GM21423 (cell line): ENCODE measurements around the gene RSRC1.
"Not testable (repeated sequence)": the region's sequence is repeated elsewhere in the genome, so short reads cannot be mapped to it uniquely, and the experiment has no call there.

Experiments used
- ATAC-seq: cut with Tn5 transposase; IDR thresholded peaks from one replicate; pipeline ENCODE4 v1.9.1; 2021; ENCODE audit warnings: mild to moderate bottlenecking, moderate library complexity; ENCODE audit not compliant: unreplicated experiment

RSRC1 gene

DNA sequence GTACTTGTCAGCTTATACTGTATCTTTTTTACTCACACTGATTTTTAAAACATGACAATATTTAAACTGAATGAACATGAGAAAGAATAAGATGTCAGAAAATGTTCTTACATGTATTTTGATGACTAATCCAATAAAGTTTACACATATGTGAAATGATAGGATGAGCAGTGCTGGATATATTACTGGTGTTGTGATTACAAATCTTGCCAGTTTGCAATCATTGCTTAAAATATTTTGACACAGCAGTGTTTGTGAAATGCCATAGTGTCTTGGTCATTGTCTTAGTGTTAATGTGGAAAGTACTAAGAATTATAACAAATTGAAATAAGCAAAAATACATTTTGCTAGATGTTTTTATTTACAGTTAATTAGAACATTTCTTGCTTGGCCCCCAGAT, 342.4 kb downstream of the RSRC1 start:
- ATAC-seq: no peak

DNA sequence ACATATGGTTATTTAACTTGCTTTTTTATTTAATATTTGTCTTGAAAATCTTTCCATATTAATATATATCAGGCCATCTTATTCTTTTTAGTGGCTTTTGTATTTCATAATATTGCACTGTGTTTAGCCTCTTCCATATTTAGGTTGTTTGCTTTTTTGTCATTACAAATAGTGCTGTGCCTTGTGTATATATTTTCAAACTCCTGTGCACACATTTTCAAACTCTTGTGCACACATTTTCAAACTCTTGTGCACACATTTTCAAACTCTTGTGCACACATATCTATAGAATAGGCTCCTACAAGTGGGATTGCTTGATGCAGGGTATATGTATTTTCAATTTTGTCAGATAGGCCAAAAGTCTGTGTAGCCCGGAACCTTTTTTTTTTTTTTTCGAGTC, 343.1 kb downstream of the RSRC1 start:
- ATAC-seq: no peak

DNA sequence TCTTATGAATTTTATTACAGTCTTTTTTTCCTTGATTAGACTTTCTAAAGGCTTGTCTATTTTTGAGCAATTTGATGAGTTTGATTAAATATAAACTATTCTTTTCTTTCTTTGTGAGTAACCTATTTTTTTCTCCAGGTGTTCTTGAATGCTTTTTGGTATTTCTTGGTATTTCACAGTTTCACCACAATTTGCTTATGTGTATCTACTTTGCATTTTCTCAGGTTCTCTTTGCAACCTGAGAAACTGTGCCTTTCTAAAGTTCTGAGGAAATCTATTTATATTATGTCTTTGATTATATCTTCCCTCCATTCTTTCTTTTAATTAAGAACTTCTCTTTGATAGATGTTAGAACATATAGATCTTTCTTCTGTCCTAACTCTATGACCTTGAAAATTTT, 344.0 kb downstream of the RSRC1 start:
- ATAC-seq: peak; percentile 54

DNA sequence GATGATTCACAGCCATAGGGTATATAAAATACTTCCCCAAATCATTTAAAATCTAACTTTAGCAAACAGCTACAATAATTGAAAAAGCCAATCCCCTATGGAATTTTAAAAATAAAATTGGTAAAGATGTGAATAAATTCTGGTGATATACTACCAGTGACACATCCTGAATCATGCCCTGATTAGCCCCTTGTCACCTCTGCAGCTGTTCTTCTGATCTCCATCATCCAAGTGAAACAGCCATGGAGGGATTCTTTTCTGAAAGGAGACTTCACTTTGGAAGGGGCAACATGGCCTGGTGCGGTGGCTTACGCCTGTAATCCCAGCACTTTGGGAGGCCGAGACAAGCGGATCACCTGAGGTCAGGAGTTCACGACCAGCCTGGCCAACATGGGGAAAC, 345.5 kb downstream of the RSRC1 start:
- no peak for ATAC-seq

DNA sequence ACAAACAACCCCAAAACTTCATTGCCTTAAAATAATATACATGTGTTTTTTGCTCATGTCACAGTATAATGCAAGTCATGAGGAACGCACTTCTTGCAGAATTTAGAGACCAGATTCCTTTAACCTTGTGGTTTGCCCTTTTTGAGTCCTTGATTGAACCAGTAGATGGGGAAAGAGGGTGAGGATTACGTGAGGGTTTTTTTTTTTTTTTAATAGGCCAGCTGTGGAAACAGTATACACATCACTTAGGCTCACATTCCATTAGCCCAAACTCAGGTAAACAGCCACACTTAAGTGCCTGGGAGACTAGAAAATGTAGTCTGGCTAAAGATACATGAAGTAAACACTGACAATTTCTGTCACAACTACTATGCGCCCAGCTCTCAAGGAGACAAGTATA, 346.2 kb downstream of the RSRC1 start:
- ATAC-seq: no peak

DNA sequence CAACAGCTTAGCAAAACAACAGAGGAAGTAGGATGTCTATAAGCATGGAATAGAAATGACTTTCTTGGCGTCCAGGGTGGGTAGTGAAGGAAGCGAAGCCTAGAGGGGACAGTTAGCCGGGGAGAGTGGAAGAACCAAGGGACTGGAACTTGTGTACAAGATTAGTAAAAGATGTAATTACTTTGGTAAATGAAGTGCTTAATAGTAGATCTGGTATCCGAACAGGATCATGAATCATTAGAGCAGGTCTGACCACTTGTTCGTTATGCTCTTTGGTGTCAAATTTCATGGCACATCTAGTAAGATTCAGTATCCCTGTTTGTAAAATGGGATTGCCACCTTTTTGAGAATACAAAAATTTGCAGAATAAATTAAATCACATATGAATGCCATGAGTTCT, 348.6 kb downstream of the RSRC1 start:
- ATAC-seq: no peak

DNA sequence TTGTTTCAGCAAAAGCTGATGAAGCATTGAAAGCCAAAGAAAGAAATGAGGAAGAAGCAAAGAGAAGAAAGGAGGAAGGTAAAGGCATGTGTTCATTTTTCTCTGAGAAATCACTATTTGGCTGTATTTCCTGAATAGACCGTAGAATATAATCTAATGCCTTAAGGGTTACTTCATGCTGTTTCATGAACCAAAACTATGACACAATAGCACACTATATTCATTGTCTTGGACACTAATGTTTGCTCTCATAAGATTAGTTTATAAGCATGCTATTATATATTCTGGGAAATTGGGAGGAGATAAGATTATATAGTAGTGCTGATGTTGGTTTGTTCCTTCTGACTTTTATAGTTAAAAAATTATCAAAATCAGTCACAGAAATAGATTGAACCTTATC, 351.0 kb downstream of the RSRC1 start:
- no peak for ATAC-seq

DNA sequence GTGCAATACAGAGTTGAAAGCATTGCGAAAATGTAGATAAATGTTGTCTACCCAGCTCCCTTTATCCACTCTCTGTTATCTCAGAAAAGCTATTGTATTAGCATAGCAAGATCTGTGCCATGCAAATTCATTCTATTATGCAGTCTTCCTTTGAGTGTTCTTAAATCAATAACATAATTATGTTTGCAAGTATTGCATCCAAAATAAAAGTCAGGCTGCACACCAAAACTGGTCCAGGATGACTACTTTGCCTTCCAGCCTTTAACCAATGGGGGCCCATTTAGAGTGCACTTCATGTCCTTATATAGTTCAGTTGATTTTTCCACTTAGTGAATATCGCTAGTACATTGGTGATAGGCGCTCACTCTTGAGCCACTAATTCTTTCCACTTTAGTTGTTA, 353.7 kb downstream of the RSRC1 start:
- no peak for ATAC-seq

DNA sequence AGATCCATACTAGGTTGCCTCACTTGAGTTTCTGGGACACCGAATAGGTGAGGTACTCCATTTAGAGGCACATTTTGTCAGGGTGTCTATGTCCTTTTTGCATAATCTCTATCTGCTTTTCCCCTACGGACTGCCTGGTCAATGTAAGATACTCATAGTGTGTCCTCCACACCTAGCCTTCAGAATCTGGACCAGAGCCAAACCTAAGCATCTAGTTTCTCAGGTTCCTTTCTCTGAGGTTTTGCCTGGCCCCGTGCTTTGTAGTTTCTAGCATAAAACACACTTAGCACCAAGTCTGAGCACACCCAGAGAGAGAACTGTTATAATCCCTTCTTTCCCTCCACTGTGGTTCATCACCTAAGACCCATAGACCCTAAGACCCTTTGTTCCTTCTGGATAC, 355.2 kb downstream of the RSRC1 start:
- peak; percentile 74 for ATAC-seq

DNA sequence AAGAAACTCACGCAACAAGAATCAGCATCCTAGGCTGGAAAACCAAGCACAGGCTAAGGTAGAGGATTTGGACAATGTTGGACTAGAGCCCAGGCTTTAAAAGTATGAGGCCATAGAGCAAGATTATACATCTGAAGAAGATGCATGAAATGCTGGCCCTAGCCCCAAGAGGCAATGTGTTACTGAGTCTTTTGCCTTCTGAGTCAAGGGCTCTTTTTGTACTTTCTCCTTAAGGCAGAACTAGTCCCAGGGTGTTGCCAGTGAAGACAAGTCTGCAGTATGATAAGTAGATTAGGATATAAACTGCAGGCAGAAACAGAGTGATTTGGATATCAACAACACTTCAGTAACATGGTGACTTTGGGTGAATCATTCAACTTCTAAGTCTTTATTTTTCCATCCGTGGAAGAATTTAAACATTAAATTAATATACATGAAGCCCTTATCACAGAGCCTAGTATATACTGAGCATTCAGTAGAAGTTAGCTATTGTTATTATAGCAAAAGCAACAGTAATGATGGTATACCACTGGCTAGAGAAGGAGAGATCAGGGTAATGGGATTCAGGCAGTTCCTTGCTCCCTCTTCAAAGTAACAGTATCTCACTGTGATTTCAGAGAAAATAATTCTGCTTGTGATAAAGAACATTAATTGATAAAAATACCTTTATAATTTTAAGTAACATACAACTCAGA, 361.2 kb downstream of the RSRC1 start:
- ATAC-seq: no peak

DNA sequence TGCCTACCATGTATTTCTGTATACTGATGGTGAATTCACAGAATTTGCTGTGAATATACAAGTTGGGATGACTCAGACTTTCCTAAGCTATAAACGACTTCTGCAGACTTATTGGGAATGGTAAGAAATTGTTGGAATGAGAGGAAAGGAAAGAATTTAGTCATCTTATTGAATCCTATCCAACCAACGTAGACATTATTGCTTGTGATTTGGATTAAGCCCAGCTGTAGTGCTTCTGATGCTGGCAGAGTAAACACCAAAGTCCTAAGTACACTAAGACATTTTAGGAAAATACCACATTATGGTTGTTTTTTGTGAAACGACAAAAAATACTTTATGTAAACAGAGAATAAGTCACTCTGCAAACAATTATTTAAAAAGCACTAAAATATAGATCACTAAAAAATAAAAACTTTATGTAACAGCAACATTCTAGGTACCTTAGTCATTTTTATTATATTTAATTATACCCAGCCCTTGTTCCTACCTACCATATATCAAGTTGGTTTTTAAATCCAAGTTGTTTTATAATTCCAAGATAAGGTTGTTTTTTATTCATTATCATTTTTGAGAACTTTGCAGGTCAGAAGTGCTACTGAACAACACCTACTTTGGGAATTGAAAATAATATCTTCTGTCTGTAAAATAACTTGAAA, 361.9 kb downstream of the RSRC1 start:
- ATAC-seq: no peak

DNA sequence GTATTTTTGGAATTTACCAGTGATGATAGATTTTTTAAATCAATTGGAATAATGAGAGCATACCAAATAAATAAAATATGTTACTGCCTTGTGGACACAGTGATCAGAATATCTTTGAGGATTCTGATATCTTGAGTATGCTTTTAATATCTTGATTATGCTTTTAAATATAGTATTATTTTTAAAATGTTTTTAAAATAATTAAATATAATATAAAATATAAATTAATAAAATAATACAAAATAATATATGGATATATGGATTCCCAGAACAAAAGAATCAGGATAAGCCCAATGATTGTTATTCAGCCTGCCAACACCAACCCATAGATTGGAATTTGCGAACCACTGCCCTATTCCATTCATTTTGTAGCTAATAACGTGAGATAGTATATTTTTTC, 369.2 kb downstream of the RSRC1 start:
- no peak for ATAC-seq

DNA sequence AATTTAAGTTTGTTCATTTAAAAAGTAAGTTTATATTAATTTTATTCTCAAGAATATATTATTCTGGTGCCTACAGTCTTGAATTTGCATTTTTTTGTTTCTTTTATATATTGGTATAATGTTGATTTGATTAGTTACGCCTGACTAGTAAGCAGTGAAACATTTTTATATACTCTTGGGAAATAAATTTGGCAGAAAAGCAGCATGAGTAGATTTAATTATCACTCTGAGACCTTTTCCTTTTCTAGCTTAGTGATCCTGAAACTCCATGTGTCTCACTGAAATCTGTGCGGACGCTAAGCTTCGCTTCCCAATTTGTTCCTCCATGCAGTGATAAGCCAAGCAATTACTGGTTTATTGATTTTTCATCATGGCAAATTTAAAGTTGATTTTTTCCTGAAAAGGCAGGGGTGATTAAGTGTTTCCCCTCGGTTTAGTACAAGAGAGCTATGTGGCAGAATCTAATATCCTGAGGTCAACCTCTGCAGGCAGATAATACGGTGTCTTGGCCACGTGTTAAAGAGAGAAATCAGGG, 373.9 kb downstream of the RSRC1 start:
- no peak for ATAC-seq

DNA sequence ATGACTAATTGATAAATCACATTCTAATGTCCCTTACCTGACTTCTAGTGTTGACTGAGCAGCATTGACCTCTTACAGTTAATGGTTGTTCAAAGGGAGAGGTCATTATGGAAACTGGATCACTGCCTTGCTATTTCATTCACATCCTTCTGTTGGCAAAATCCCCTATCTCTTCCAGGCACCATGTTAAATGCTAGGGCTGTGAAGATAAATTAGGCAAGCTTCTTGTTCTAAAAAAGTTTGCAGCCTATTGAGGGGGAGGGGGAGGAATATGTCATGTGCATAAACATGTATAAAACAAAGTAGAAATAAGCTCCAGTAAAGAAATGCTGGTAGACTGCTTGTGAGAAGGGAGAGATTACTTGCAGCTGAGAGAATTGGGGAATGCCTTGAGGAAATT, 376.3 kb downstream of the RSRC1 start:
- no peak for ATAC-seq

DNA sequence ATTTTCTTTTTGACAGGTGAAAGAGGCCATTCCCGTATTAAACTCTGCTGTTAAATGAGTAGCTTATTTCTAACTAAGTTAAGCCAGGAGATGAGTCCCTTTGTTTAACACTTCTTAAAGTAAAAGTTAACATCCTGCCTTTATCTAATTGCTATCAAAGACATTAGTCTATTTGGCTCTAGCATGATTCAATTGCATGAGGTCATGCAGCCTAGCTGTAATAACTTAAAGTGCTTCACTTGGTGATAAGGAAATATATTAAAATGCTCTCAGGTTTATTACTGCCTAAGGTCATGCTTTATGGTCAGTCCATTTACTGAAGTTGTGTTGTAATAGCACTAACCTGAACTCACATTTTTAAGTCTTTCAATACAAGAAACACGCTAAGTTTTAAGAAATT, 378.8 kb downstream of the RSRC1 start:
- ATAC-seq: no peak

DNA sequence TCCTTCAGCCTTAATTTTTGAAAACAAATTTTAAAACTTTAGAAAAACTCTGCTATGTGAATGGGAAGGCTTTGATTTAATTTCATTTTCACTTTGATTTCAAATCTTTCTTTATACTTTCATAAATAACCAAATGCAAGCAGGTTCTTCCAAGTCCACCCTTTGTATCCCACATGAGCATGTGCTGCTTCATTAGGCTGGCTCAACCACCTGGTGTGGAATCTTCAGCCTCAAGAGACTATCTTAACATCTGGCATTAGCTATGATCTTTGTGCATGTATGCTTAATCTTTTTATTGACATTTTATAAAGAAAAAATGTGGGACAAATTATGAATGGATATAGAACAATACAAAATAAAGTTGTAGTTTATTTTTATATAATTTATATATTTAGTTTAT, 379.3 kb downstream of the RSRC1 start:
- ATAC-seq: no peak

DNA sequence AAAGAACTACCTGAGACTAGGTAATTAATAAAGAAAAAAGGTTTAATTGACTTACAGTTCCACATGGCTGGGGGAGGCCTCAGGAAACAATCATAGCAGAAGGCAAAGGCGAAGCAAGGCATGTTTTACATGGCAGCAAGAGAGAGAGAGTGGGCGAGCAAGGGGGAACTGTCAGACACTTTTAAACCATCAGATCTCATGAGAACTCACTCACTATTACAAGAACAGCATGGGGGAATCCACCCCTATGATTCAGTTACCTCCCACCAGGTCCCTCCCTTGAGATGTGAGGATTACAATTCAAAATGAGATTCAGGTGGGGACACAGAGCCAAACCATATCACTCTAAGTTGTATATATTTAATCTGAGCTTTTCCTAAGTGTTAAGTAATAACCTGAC, 382.1 kb downstream of the RSRC1 start:
- ATAC-seq: no peak

DNA sequence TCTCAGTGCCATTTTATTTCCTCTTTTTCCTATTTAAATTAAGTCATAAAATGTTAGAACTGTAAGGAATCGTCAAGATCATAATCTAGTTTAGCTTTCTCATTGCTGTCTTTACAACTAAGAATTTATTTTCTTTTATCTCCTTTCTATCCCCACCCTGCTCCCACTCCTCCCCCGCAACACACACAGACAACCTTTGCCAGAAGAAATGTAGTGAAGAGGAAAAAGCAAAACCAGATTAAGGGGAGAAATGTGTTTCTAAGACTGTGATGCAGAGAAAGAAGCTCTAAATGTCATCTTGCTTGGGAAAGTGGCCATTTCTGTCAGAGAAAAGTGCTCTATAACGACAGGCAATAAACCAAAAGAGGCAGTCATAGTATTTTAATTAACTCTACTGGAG, 382.8 kb downstream of the RSRC1 start:
- no peak for ATAC-seq

DNA sequence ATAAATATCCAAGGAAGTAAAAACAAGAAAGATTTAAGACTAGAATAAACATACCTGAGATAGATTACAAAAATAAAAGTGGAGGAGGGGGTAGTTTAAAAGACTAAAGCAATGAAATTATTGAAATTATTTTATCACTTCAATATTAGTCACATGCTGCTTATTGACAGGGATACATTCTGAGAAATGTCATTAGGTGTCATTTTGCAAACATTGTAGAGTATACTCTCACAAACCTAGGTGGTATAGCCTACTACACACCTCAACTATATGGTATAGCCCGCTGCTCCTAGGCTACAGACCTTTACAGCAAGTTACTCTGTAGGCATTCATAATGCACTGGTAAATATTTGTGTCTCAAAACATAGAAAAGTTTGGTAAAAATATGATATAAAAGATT, 384.0 kb downstream of the RSRC1 start:
- ATAC-seq: no peak

DNA sequence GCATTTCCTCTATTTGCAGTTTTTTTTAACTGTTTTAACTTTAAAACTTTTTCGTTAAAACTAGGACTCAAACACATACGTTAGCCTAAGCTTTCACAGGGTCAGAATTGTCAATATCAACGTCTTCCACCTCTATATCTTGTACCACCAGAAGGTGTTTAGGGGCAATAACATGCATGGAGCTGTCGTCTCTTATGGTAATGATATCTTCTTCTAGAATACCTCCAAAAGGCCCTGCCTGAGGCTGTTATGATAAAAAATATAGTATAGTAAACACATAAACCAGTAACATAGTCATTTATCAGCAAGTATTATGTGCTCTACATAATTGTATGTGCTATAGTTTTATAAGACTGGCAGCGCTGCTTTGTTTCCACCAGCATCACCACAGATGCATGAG, 384.8 kb downstream of the RSRC1 start:
- no peak for ATAC-seq

DNA sequence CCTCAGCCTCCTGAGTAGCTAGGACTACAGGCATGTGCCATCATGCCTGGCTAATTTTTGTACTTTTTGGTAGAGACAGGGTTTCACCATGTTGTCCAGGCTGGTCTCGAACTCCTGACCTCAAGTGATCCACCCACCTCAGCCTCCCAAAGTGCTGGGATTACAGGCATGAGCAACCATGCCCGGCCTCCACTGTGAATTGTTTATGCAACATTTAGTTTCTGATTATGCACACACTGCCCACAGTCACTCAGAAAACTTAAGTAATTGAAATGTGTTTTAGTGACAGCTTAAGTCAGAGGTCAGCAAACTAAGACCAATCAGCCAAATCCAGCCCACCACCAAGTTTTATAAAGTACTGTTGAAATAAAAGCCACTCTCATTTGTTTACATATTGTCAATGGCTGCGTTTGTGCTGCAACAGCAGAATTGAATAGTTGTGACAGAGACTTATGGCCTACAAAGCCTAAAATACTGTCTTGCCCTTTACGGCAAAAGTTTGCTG, 385.6 kb downstream of the RSRC1 start:
- ATAC-seq: not testable (repeated sequence)

DNA sequence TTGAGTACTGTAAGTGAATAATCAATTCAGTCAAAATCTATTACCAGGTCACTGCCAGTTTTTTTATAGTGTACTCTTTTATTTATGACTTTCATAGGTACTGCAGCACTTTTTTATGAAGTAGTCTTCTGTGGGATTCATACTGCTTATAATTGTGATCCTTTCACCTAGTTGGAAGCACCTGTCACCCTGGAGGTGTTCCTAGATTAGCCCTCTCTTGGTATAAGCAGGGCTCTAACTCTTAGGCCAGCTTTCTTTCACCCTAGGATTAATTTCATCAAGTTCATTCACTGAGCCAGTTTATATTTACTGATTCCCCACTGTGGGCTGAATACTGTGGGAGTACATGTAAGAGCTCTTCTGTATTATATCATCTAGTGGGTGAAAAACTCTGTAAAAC, 395.2 kb downstream of the RSRC1 start:
- ATAC-seq: no peak

DNA sequence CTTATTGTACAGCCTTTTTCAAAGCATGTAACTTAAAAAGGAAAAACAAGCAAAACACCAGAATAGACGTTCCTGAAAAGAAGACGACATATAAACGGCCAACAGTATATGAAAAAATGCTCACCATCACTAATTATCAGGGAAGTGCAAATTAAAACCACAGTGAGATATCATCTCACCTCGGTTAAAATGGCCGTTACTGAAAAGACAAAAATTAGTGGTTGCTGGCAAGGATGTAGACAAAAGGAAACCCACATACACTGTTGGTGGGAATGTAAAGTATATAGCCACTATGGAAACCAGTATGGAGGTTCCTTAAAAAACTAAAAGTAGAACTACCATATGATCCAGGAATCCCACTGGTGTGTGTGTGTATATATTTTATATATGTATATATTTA, 396.6 kb downstream of the RSRC1 start:
- ATAC-seq: no peak
